ENCODE results near the gene PID1. TPM values are rescaled to one million over a fixed set of nuclear protein-coding genes. Genes with fewer than 3 reads are reported as not detected.

PID1 gene
- total RNA-seq, 1 experiment from 2014 or later, result 2.9 TPM

GRCh38 chr2:229176136-229176535 is 95.0 kb downstream of the PID1 start:
- Histone ChIP-seq H3K4me1 (ENCODE audit: control insufficient read depth, insufficient read depth, low read length) (no peaks in the 10 kb centered on the region), H3K27ac (ENCODE audit: low read length) (no peak overlapping the region), H3K4me3 (ENCODE audit: low read depth in 2 of 2, low read length in 2 of 2) (no peak overlapping the region), H3K9me3 (ENCODE audit: control insufficient read depth, insufficient read depth, low read depth, low read length) (peaks cover 3% of the 10 kb centered on the region; the same call in 1 of the 2 replicates), H3K27me3 (ENCODE audit: control insufficient read depth, insufficient read depth, low read length) (no peaks in the 10 kb centered on the region), H3K36me3 (ENCODE audit: control insufficient read depth, insufficient read depth, low read length) (no peaks in the 10 kb centered on the region)
- ChIA-PET CTCF (no interaction called here), POLR2A (no interaction called here)
- in situ Hi-C loops (cut with HindIII; ENCODE audit: low pct_unique_long_range_greater_than_20kb, low sequenced_read_pairs), result no loop called here
- intact Hi-C loops (cut with micrococcal nuclease; ENCODE audit: unreplicated experiment), result no loop called here
- DNase-seq (ENCODE audit: low read depth, low spot score) (no peak), ATAC-seq (no peak)
- no peak for TF ChIP-seq TCF7L2 (IDR thresholded peaks at IDR 0.05; ENCODE audit: low read depth, low read length)
- no peak for TF ChIP-seq POLR2AphosphoS5 (IDR thresholded peaks at IDR 0.05; ENCODE audit: low read depth, low read length)
- TF ChIP-seq CTCF (IDR thresholded peaks at IDR 0.05), result no peak
- no peak for TF ChIP-seq SIN3A (IDR thresholded peaks at IDR 0.05; ENCODE audit: borderline replicate concordance, insufficient read depth, low read depth, low read length)
- TF ChIP-seq, protein P1, sequence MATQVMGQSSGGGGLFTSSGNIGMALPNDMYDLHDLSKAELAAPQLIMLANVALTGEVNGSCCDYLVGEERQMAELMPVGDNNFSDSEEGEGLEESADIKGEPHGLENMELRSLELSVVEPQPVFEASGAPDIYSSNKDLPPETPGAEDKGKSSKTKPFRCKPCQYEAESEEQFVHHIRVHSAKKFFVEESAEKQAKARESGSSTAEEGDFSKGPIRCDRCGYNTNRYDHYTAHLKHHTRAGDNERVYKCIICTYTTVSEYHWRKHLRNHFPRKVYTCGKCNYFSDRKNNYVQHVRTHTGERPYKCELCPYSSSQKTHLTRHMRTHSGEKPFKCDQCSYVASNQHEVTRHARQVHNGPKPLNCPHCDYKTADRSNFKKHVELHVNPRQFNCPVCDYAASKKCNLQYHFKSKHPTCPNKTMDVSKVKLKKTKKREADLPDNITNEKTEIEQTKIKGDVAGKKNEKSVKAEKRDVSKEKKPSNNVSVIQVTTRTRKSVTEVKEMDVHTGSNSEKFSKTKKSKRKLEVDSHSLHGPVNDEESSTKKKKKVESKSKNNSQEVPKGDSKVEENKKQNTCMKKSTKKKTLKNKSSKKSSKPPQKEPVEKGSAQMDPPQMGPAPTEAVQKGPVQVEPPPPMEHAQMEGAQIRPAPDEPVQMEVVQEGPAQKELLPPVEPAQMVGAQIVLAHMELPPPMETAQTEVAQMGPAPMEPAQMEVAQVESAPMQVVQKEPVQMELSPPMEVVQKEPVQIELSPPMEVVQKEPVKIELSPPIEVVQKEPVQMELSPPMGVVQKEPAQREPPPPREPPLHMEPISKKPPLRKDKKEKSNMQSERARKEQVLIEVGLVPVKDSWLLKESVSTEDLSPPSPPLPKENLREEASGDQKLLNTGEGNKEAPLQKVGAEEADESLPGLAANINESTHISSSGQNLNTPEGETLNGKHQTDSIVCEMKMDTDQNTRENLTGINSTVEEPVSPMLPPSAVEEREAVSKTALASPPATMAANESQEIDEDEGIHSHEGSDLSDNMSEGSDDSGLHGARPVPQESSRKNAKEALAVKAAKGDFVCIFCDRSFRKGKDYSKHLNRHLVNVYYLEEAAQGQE (IDR thresholded peaks at IDR 0.05; ENCODE audit: insufficient read depth in 1 of 2, low read depth in 2 of 2, low read length in 1 of 2), result no peak
- no TSS peak for BruUV-seq (replicated peaks)

- ChIA-PET CTCF (no interaction called here), POLR2A (no interaction called here)
- Histone ChIP-seq H3K9me3 (ENCODE audit: control insufficient read depth, insufficient read depth, low read depth, low read length) (peaks cover 3% of the 10 kb centered on the region; the same call in 1 of the 2 replicates), H3K4me3 (ENCODE audit: low read depth in 2 of 2, low read length in 2 of 2) (no peak overlapping the region), H3K4me1 (ENCODE audit: control insufficient read depth, insufficient read depth, low read length) (no peaks in the 10 kb centered on the region), H3K27ac (ENCODE audit: low read length) (no peak overlapping the region), H3K27me3 (ENCODE audit: control insufficient read depth, insufficient read depth, low read length) (no peaks in the 10 kb centered on the region), H3K36me3 (ENCODE audit: control insufficient read depth, insufficient read depth, low read length) (no peaks in the 10 kb centered on the region)
- BruUV-seq (replicated peaks), result no TSS peak
- ATAC-seq (no peak), DNase-seq (ENCODE audit: low read depth, low spot score) (no peak)
- no peak for TF ChIP-seq CTCF (IDR thresholded peaks at IDR 0.05)
- TF ChIP-seq, protein P1 (IDR thresholded peaks at IDR 0.05; ENCODE audit: insufficient read depth in 1 of 2, low read depth in 2 of 2, low read length in 1 of 2), result no peak
- TF ChIP-seq POLR2AphosphoS5 (IDR thresholded peaks at IDR 0.05; ENCODE audit: low read depth, low read length), result no peak
- TF ChIP-seq SIN3A (IDR thresholded peaks at IDR 0.05; ENCODE audit: borderline replicate concordance, insufficient read depth, low read depth, low read length), result no peak
- intact Hi-C loops (cut with micrococcal nuclease; ENCODE audit: unreplicated experiment), result no loop called here
- in situ Hi-C loops (cut with HindIII; ENCODE audit: low pct_unique_long_range_greater_than_20kb, low sequenced_read_pairs), result no loop called here
Measured at GRCh38 chr2:229175497-229175863, 95.6 kb downstream of the PID1 start.

All from Panc1 (cell line).